ENCODE measurements around the gene AMY2A. TPM values are rescaled to one million over a fixed set of nuclear protein-coding genes. Genes with fewer than 3 reads are reported as not detected.
"Not testable (repeated sequence)": the region's sequence is repeated elsewhere in the genome, so short reads cannot be mapped to it uniquely, and the experiment has no call there.

Gene AMY2A
- total and polyA plus RNA-seq, 2 of the 4 experiments (the other 2 are of a cell fraction), result not detected

- Histone ChIP-seq H3K4me3 (ENCODE audit: insufficient read depth, low read depth, low read length) (no peak overlapping the region), H3K56ac (ENCODE audit: extremely low read depth, insufficient read depth, low read length) (no peak overlapping the region), H4K20me1 (ENCODE audit: insufficient read depth, low read length) (no peaks in the 10 kb centered on the region), H3K27ac (ENCODE audit: insufficient read depth, low read length) (no peak overlapping the region), H3K14ac (replicated peaks; ENCODE audit: low read depth, low read length) (no peak overlapping the region), H3K4me1 (ENCODE audit: control insufficient read depth, insufficient read depth, low read length) (no peaks in the 10 kb centered on the region), H2AK5ac (ENCODE audit: low read depth, low read length) (no peak overlapping the region), H3K4ac (ENCODE audit: low read depth, low read length) (no peak overlapping the region), H2BK20ac (ENCODE audit: low read depth, low read length) (no peak overlapping the region), H3K4me2 (ENCODE audit: low read depth, low read length) (no peak overlapping the region), H3K9ac (ENCODE audit: low read depth, low read length) (no peak overlapping the region), H2AFZ (replicated peaks; ENCODE audit: low read length, poor library complexity) (no peak overlapping the region), H2BK15ac (ENCODE audit: low read depth, low read length) (no peak overlapping the region), H3K27me3 (ENCODE audit: control insufficient read depth, insufficient read depth, low read length) (no peaks in the 10 kb centered on the region), H2BK120ac (ENCODE audit: low read depth, low read length) (no peak overlapping the region), H3K23ac (ENCODE audit: low read depth, low read length) (no peak overlapping the region), H2BK5ac (ENCODE audit: low read depth, low read length, poor library complexity, severe bottlenecking) (no peak overlapping the region), H3K36me3 (ENCODE audit: control insufficient read depth, insufficient read depth, low read length) (no peaks in the 10 kb centered on the region), H3K9me3 (ENCODE audit: control insufficient read depth, insufficient read depth, low read length) (no peaks in the 10 kb centered on the region), H3K79me1 (ENCODE audit: low read depth in 1 of 2, low read length in 2 of 2) (no peaks in the 10 kb centered on the region), H3K18ac (ENCODE audit: low read depth, low read length) (no peak overlapping the region), H4K91ac (ENCODE audit: insufficient read depth, low read depth, low read length) (no peak overlapping the region), H4K5ac (ENCODE audit: low read depth, low read length) (no peak overlapping the region), H2AK9ac (replicated peaks; ENCODE audit: low read depth, low read length, poor library complexity) (no peak overlapping the region), H3K9me1 (ENCODE audit: insufficient read depth, low read length) (no peaks in the 10 kb centered on the region), H4K8ac (ENCODE audit: low read depth in 2 of 2, low read length in 2 of 2) (no peak overlapping the region)
- dilution Hi-C loops (cut with HindIII; ENCODE audit: low sequenced_read_pairs, unreplicated experiment) (no loop called here), in situ Hi-C loops (cut with MboI; ENCODE audit: low sequenced_read_pairs) (no loop called here), intact Hi-C loops (cut with micrococcal nuclease) (no loop called here)
- BruUV-seq (replicated peaks), result no TSS peak
- TF ChIP-seq POLR2A (IDR thresholded peaks at IDR 0.05; ENCODE audit: low read depth, low read length), result no peak
- no peak for TF ChIP-seq SMC3 (IDR thresholded peaks at IDR 0.05; ENCODE audit: low read depth, low read length)
- no peak for TF ChIP-seq MXI1 (IDR thresholded peaks at IDR 0.05; ENCODE audit: borderline replicate concordance, low read depth, low read length)
- no peak for TF ChIP-seq MAFK (IDR thresholded peaks at IDR 0.05; ENCODE audit: low read depth, low read length)
- TF ChIP-seq MAZ (IDR thresholded peaks at IDR 0.05; ENCODE audit: borderline replicate concordance, low read depth, low read length), result no peak
- TF ChIP-seq, protein P1, sequence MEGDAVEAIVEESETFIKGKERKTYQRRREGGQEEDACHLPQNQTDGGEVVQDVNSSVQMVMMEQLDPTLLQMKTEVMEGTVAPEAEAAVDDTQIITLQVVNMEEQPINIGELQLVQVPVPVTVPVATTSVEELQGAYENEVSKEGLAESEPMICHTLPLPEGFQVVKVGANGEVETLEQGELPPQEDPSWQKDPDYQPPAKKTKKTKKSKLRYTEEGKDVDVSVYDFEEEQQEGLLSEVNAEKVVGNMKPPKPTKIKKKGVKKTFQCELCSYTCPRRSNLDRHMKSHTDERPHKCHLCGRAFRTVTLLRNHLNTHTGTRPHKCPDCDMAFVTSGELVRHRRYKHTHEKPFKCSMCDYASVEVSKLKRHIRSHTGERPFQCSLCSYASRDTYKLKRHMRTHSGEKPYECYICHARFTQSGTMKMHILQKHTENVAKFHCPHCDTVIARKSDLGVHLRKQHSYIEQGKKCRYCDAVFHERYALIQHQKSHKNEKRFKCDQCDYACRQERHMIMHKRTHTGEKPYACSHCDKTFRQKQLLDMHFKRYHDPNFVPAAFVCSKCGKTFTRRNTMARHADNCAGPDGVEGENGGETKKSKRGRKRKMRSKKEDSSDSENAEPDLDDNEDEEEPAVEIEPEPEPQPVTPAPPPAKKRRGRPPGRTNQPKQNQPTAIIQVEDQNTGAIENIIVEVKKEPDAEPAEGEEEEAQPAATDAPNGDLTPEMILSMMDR (conservative IDR thresholded peaks at IDR 0.05; ENCODE audit: low read depth, low read length), result no peak
- TF ChIP-seq CHD1 (IDR thresholded peaks at IDR 0.05; ENCODE audit: low read depth, low read length), result no peak
- TF ChIP-seq CEBPB (IDR thresholded peaks at IDR 0.05; ENCODE audit: low read depth, low read length), result no peak
- WGBS, 2 experiments (ENCODE audit: extremely low coverage in 2 of 2, insufficient read length in 1 of 2), result 95% methylated on average over 3 of the region's 7 CpGs; no CpG with 5 or more reads in 1 of the 2 experiments
- CTCF ChIA-PET, result no interaction called here
- POLR2A ChIA-PET (ENCODE audit: unreplicated experiment), result no interaction called here
- no peak for DNase-seq
- no peak for ATAC-seq (ENCODE audit: low read depth)
These were observed 47.7 kb upstream of the AMY2A start for GRCh38 chr1:103569493-103569892.

DNA sequence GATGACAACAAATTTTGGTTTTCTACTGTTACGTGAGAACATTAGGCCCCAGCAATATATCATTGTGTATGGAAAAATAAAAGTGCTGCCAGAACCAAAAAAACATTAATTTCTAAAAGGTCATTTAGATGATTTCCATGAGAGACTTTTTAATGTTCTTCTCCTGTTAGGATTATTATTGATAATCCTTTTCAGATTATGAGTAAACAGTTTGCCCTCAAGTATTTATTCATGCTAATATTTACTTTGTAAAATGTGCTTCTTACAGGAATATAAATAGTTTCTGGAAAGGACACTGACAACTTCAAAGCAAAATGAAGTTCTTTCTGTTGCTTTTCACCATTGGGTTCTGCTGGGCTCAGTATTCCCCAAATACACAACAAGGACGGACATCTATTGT is 45.9 kb upstream of the AMY2A start, which contains the start of gene AMY2B:
TSS of gene AMY2B (plus strand) at position 301 of the 400 bp plus-strand sequence. CDS start at position 315, 14 bp downstream.
- H3K4me2 ChIP-seq (ENCODE audit: low read depth, low read length); H3K4me1 ChIP-seq (ENCODE audit: control insufficient read depth, insufficient read depth, low read length); H3K56ac ChIP-seq (ENCODE audit: extremely low read depth, insufficient read depth, low read length); DNase-seq; H2AFZ ChIP-seq (replicated peaks; ENCODE audit: low read length, poor library complexity); H3K9ac ChIP-seq (ENCODE audit: low read depth, low read length); H2AK9ac ChIP-seq (replicated peaks; ENCODE audit: low read depth, low read length, poor library complexity); H2BK5ac ChIP-seq (ENCODE audit: low read depth, low read length, poor library complexity, severe bottlenecking); H4K91ac ChIP-seq (ENCODE audit: insufficient read depth, low read depth, low read length); H2BK20ac ChIP-seq (ENCODE audit: low read depth, low read length); POLR2A ChIA-PET (ENCODE audit: unreplicated experiment); CTCF ChIA-PET; H3K14ac ChIP-seq (replicated peaks; ENCODE audit: low read depth, low read length); H3K9me3 ChIP-seq (ENCODE audit: control insufficient read depth, insufficient read depth, low read length); H2BK15ac ChIP-seq (ENCODE audit: low read depth, low read length); H3K36me3 ChIP-seq (ENCODE audit: control insufficient read depth, insufficient read depth, low read length); H3K18ac ChIP-seq (ENCODE audit: low read depth, low read length); H2BK120ac ChIP-seq (ENCODE audit: low read depth, low read length); H3K79me1 ChIP-seq (ENCODE audit: low read depth in 1 of 2, low read length in 2 of 2); H3K4me3 ChIP-seq (ENCODE audit: insufficient read depth, low read depth, low read length); H3K23ac ChIP-seq (ENCODE audit: low read depth, low read length); H4K8ac ChIP-seq (ENCODE audit: low read depth in 2 of 2, low read length in 2 of 2); H2AK5ac ChIP-seq (ENCODE audit: low read depth, low read length); H3K4ac ChIP-seq (ENCODE audit: low read depth, low read length); dilution Hi-C loops (cut with HindIII; ENCODE audit: low sequenced_read_pairs, unreplicated experiment); H4K5ac ChIP-seq (ENCODE audit: low read depth, low read length); intact Hi-C loops (cut with micrococcal nuclease); ATAC-seq (ENCODE audit: low read depth); H3K9me1 ChIP-seq (ENCODE audit: insufficient read depth, low read length); H4K20me1 ChIP-seq (ENCODE audit: insufficient read depth, low read length); in situ Hi-C loops (cut with MboI; ENCODE audit: low sequenced_read_pairs); H3K27me3 ChIP-seq (ENCODE audit: control insufficient read depth, insufficient read depth, low read length); H3K27ac ChIP-seq (ENCODE audit: insufficient read depth, low read length); BruUV-seq (replicated peaks): not testable (repeated sequence)
- no CpG with 5 or more reads among the region's 2 CpGs for WGBS, 2 experiments (ENCODE audit: extremely low coverage in 2 of 2, insufficient read length in 1 of 2)
